Right ventricle myocardium inferior (tissue), 1 donor: ENCODE measurements around the gene ECSCR. TPM values are rescaled to one million over a fixed set of nuclear protein-coding genes. Genes with fewer than 3 reads are reported as not detected.
"Not testable (repeated sequence)": the region's sequence is repeated elsewhere in the genome, so short reads cannot be mapped to it uniquely, and the experiment has no call there.

ENCODE experiments used
- ATAC-seq: fragments of 200-7000 bp; cut with Tn5 transposase; one replicate; pipeline ENCODE4 v1.9.1; 2020; ENCODE audit warnings: mild to moderate bottlenecking, moderate library complexity
- DNase-seq: peaks from one replicate; pipeline ENCODE4 v3.0.0; 2021; ENCODE audit errors: missing footprints
- intact Hi-C: fragments of 100-400 bp; cut with DNase I; formaldehyde crosslinking; loops from one replicate; pipeline ENCODE4 v1.11.0; 2022
- total RNA-seq: library from RNA; stranded (reverse); fragmentation: NEBNext Ultra II Directional; extraction: Animal tissue kit (Norgen Biotek cat#: 25700); gene quantifications from one replicate; pipeline ENCODE4 v1.2.1, GENCODE V29; 2021
- donor health status: DM: no; HTN: yes; CAD: no; lungs with severe emphysema.

The ECSCR gene
- total RNA-seq, 1 donor from 2014 or later: 21.4 TPM

DNA sequence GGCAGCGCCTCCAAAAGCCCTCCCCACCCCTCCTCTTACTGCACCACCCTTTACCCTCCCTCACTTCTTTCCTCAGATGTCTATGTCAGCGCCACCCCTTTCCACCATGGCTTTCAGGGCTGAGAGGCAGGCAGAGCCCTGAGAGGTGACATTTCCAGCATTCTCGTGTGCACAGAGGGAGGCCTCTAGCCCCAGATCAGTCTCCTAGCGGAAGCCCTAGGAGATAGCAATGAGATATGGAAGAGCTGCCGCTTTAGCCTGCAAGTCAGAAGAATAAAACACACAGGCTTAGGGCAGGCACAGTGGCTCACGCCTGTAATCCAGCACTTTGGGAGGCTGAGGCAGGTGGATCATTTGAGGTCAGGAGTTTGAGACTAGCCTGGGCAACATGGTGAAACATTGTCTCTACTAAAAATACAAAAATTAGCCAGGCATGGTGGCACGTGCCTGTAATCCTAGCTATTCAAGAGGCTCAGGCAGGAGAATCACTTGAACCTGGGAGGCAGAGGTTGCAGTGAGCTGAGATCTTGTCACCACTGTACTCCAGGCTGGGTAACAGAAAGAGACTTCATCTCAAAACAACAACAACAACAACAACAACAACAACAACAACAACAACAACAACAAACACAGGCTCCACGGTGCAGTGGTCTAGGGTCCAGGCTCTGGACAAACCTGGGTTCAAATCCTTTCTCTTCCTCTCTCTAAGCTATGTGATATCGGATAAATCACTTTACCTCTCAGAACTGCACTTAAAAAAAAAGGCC lies 16.3 kb upstream of the ECSCR start:
- ATAC-seq, intact Hi-C loops, DNase-seq: not testable (repeated sequence)

DNA sequence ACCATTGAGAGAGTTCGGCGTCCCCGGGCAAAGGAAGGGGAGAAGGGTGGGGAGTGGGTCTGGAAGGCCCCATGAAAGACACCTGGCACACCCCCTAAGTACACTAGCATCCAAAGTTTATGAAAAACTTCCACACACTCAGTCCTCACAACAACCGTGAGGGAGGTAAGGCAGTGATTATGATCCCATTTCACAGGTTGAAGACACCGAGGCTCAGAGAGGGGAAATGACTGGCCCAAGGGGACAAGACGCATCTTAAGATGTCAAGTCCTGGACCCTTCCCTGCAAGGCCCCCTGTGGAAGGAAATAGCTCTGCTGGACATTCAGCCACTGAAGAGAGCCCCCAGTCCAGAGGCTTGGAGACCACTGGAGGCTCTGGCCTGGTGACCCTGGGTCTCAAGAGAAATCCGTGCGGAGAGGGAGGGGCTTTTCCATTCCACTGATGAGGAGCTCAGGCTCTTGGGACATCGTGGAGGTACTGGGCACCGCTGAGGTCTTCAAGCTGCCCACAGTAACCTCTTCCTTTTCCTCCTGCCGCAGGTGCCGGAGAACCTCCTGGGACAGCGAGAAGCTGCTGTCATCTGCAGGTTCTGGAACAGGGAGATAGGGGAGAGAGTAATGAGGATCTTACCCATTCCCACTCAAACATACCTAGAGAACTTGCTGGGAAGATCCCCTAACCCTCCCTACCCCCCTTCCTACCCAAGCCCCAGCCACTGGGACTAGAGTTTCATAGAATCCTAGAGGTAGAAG lies 13.5 kb upstream of the ECSCR start:
- intact Hi-C loops: no loop called here
- ATAC-seq (no peak), DNase-seq (no peak)

DNA sequence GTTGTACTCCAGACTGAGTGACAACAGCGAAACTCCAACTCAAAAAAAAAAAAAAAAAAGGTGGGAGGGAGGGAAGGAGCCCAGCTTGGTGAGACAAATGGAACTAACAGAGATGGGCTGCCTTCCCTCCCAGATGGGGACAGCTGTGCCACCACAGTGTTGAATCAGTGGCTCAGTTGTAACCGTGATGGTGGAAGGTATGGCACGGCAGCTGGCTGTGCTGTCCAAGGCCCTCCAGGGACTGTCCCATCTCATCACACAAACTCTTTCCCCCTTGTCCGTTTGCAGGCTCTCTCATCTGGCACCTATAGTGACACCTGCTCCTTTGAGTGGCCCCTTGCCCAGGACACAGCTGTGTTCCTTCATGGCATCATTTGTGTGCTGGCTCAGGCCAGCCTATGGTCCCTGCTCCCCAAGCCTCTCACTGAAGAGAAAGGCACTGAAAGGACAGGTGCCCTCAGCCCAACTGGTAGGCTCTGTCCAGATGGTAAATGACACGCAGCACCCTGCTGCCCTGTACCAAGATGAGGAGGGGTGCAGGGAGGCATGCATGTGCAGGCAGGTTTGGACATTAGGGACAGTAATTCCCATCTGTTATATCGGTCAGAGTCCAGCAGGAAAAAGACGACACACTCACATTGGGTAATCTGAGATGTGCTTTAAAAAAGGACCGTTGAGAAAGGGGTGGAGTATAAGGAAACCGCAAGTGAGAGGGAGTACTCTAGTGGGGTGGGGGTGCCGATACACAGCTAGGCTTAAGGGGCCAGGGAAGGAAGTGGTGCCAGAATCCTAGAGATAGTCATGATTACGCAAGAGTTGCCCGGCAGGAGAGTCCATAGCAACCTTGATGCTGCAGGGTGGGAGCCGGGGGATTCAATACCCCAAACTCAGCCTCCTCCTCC lies 12.6 kb upstream of the ECSCR start:
- intact Hi-C loops: no loop called here
- ATAC-seq: peak; percentile 31

DNA sequence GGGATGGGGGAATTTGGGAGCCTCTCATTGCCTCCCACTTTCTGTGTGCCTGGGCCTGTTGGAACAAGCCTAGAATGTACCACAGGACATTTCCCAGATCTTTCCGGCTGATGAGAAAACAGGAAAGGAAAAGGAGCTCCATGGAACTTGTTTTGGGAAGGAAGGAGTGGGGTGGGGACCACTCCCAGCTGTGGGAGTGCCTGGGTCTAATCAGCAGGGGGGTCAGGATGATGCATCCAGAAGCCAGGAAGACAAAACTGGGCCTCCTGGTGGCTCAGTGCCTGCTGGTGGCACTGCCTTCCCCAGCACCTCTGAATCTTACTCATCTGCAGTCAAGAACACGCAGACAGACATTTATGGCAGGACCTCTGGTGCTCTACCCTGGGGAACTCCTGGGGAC lies 11.0 kb upstream of the ECSCR start:
- DNase-seq (no peak), ATAC-seq (no peak)
- intact Hi-C loops: no loop called here

More for the DNA sequence above, 12.6 kb upstream of the ECSCR start:
- DNase-seq: peak; percentile 42

DNA sequence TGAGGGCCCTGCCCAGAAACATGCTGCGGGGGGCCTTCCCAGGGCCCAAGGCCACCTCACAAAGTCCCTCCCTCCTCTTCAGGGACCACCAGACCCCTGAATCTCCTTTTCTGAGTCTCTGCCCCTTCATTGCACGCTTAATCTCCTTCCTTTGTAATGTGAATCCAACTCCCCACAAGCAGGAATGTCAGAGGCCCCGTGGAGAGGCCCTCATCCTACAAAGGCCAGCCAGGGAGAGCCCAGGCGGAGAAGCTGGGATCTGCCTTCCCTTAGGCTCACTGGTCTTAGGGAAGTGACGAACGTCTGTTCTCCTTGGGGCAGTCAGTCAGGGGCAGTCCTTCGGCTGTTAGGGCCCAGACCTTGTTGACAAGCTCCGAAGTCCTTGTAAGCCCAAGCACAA lies 10.6 kb upstream of the ECSCR start:
- no peak for DNase-seq
- intact Hi-C loops: no loop called here
- no peak for ATAC-seq

DNA sequence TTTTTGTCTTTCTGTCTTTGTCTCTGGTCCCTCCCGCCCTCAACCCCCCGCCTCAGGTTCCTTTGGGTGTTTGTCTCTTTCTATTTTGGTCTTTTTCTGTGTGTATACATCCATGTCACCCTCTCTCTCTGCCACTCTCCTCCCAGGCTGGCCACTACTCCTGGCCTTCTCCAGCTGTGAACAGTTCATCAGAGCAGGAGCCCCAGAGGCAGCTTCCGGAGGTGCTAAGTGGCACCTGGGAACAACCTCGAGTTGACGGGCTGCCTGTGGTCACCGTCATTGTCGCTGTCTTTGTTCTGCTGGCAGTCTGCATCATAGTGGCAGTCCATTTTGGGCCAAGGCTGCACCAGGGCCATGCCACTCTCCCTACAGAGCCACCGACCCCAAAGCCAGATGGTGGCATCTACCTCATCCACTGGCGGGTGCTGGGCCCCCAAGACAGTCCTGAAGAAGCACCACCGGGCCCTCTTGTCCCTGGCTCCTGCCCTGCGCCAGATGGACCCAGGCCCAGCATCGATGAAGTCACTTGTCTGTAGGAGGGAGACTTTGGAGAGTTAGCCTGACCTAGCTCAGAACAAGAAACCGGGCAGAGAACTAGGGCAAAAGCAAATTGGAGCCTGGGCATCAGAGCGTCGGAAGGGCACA lies 10.0 kb upstream of the ECSCR start:
- DNase-seq (no peak), ATAC-seq (no peak)
- intact Hi-C loops: no loop called here

DNA sequence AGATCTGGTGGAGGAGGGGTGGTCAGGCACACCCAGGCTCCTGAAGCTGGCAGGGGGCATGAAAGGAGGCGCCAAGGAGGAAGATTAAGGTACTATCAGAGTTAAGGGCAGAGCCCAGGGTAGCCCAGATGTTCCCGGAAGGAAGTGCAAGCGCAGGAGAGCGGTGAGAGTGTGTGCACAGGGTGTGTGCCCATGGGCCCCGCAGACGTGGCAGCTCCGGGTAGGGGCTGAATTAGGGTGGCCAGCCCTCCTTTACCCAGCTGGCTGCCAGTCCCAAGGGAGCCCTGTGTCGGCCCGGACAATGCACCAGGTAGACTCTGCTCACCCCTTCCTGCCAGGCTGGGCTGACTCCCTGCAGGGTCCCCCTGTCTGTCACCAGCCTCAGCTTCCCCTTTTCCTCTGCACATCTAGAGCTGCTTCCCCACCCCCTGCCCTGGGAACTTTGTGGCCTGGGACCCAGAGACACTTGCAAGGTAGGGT lies 8.3 kb upstream of the ECSCR start, which contains the start of gene SMIM33:
Gene SMIM33 (plus strand): TSS at position 184 of the 480 bp plus-strand sequence. CDS start 118 bp downstream, at position 302.
- intact Hi-C loops: no loop called here
- no peak for DNase-seq
- no peak for ATAC-seq

DNA sequence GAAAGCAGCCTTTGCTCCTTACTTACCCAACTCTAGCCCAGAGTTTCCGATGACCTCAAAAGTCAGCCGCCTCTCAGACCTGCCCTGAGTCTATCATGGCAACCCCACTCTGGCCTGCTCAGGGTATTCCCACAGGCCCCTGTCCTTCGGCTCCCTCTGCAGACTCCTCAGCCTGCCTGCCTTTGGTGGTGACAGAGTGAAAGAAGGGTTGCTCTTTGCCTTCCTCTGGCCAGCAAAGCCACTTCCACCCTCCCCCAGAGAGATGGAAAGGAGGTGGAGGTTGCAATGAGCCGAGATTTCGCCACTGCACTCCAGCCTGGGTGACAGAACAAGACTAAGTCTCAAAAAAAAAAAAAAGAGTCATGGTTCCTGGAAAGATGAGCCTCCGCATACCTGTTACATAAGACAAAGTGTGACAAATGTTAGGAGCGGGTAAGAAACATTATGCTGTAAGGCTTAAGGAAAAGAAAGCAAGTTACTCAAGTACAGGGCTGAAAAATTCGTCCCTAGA lies 5.9 kb upstream of the ECSCR start:
- ATAC-seq (no peak), DNase-seq (no peak)
- intact Hi-C loops: no loop called here

DNA sequence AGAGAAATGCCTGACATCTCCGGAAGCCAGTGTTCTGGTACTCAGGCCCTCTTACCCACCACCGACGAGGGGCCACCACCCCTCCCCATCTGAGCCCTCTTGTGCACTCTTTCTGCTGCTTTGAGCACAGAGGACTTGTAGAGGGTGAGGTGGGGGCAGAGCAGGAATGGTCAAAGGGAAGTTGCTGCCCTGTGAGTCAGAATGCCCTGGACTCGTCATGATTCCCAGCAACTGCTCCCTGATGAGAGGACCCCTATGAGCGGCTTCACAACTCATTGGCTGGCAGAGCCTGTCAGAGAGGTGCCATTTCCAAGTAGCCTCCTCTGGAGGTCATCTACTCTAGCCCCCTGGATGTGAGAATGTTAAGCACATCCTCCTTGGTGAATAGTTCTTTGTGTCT lies 845 bp downstream of the ECSCR start:
- intact Hi-C loops: no loop called here
- ATAC-seq (no peak), DNase-seq (no peak)

DNA sequence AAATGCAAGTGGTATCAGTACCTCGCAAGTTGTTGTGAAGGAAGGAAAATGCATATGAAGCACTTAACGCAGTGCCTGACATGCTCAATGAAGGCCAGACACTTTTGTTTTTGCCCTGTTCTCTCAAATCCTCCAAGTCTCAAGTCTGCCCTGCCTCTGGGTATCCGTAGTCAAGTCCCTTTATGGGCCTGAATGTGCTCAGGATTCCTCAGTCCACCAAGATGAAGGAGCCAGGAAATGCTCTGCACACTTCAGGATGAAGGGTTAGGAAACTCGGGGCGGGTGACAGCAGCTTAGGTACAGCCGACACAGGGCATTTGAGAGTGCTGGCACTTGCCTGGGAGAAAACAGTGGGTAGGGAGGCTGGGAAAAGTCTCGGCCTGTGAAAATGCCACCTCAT lies 1.4 kb downstream of the ECSCR start:
- DNase-seq (no peak), ATAC-seq (no peak)
- intact Hi-C loops: no loop called here

DNA sequence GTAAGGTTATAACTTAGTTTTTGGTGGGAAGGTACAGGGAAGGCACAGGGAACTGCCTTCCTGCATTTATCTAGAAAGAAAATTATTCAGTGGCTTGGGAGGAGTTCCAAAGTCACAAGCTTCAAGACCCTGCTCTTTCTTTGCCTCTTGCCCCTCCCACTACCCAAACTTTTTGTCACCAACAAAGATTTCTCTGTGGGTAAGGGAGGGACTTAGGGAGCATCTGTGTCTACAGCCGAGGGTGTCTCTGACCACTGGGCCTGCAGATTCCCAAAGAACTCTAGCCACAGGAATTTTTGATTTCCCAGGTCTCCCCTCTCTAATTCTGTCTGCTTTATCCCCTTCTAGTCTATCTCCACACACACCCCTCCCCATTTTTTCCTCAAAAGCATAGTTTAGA lies 2.1 kb downstream of the ECSCR start:
- intact Hi-C loops: no loop called here
- ATAC-seq (no peak), DNase-seq (no peak)

DNA sequence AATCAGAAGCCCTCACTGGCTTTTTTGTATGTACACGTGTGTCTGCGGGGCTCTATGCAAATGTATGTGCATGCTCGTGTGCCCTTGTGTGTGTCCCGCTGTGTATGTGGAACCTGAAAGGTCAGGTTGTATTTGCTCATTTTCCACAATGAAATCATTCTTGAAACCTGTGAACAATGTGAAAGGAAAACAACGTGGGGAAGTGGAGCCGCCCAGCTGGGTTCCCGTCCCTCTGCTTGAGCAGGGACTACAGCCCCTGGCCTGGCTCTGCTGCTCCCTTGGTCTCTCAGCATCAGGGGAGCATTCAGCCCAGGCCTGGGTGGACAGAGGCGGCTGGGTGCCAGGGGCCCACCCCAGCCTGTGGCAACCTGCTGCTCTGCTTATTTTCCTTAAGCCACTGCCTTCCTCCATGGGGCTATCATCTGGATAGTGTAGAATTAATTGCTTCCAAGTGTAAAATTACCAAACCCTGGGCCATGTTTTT lies 3.0 kb downstream of the ECSCR start:
- DNase-seq (no peak), ATAC-seq (no peak)
- intact Hi-C loops: loop anchor here (1.0 kb wide), 1 partner anchor 23 kb away; the partner anchor contains the start of gene STING1

DNA sequence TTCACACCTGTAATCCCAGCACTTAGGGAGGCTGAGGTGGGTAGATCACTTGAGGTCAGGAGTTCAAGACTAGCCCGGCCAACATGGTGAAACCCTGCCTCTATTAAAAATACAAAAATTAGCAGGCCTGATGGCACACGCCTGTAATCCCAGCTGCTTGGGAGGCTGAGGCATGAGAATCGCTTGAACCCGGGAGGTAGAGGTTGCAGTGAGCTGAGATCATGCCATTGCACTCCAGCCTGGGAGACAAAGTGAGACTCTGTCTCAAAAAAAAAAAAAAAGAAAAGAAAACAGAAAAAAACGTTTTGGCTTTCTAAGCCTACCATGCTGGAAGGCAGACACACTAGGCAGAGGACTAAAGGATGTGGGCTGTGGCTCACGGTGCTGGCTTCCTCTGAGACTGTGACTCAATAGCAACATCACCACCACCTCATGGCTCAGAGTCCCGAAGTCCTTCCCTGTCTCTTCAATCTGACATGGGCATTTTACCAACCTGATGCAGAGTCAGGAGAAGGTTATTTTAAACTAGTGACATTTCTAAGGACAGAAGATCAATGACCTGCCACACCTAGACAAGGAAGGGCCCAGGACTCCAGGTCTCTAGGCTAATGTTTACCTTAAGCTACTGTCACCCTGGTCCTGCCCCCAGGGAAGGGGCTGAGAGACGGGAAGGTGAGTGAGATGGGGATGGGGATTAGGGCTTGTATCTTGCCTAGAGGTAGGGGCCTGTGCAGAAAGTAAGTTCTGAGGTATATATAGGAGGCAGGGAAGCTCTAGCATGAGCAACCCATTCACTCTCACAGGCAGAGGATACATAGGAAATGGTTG lies 3.7 kb downstream of the ECSCR start:
- intact Hi-C loops: loop anchor here (1.0 kb wide), 1 partner anchor 24 kb away; the partner anchor contains the start of gene STING1
- ATAC-seq (no peak), DNase-seq (no peak)

DNA sequence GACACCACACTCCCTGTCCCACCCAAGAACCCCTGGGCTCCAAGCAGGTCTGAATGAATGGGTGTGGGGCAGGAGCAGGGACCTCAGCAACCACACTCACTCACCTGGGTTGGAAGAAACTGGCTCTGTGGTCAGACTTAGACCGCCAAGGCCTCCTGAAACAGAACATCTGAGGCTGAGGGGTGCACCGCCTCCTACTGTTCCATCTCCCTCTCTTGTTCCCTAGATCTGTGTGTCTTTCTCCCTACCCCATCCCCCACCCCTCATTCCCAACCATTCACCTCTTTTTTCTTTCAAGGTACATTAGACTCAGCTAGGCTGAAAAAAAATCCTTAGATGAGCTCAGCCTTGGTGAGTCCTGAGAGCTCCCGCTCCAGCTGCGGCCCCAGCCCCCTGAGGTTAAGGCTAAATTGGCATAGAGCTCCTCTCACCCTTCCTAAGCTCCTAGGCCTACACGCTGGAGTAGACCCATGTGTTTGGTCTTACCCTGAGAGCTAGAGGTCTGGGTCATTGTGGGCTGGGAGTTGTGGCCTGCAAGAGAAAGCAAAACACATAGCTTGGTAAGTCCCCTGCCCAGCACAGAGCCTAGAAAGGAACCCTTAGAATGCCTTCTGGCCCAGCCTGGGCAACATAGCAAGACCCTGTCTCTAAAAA lies 4.8 kb downstream of the ECSCR start:
- intact Hi-C loops: no loop called here
- ATAC-seq (no peak), DNase-seq (no peak)

DNA sequence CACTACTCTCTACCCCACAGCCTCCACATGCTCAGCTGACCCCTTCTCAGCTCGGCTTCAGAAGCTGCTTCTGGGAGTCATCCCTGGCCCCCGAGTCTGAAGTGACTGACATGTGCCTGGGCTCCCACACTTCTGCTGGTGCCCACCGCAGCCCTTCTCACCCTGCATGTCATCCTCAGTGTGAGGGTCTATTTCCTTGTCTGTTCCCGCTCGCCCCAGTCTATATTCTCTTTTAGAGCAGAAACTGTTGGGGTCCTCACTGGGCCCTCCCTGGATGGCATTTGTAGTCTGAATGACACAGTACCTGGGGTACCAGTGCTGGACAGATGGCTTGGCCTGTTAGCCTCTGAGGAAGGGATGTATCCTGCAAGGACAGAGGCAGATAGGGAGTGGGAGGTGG lies 5.3 kb downstream of the ECSCR start:
- DNase-seq (no peak), ATAC-seq (no peak)
- intact Hi-C loops: no loop called here

DNA sequence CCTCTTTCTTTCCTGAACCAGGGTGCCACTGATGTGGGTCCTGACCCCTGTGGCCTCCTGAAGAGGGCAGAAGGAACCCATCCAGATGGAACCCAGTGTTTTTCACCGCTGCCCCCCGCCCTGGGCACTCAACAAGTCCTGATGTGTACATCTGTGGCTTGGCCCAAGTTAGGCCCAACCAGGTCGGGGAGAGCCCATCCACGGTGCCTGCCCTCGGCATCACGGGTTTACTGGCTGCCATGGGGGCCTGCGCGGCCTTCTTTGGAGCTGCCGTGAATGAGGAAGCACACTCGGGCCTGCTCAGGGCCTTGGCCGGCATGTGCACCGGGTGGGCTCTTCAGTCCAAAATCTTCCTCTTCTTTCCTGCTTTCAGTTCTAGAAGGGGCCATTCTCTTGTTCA lies 5.8 kb downstream of the ECSCR start:
- no peak for ATAC-seq
- intact Hi-C loops: no loop called here

More for the DNA sequence above, 5.8 kb downstream of the ECSCR start:
- DNase-seq: no peak
